GM23338 (cell line): ENCODE data around the gene MSH3. TPM values are rescaled to one million over a fixed set of nuclear protein-coding genes. Genes with fewer than 3 reads are reported as not detected.

ENCODE experiments used
- ATAC-seq: fragments of 200-7000 bp; cut with Tn5 transposase; 3 replicates; pipeline ENCODE4 v1.9.1; 2020
- DNase-seq: peaks from one replicate; pipeline ENCODE4 v3.0.0-alpha.2; 2015; ENCODE audit warnings: low spot score
- H2AFZ ChIP-seq: fragments of 200-600 bp; sonication (generic); 2 replicates; pipeline ENCODE4 v1.8.0; 2016; ENCODE audit warnings: antibody characterized with exemption, mild to moderate bottlenecking, moderate library complexity
- H3F3A ChIP-seq: fragments of 200-600 bp; sonication (generic); replicated peaks from 2 replicates; pipeline ENCODE4 v1.8.0; 2017; ENCODE audit warnings: antibody characterized with exemption, mixed run types, low read depth
- H3K27ac ChIP-seq: fragments of 200-600 bp; sonication (generic); 2 replicates; pipeline ENCODE4 v1.6.1; 2016; ENCODE audit warnings: low read depth
- H3K27me3 ChIP-seq: fragments of 200-600 bp; sonication (generic); 2 replicates; pipeline ENCODE4 v1.8.0; 2016; ENCODE audit warnings: mild to moderate bottlenecking, mixed run types, moderate library complexity; ENCODE audit not compliant: insufficient read depth
- H3K36me3 ChIP-seq: fragments of 200-600 bp; sonication (generic); 2 replicates; pipeline ENCODE4 v1.8.0; 2016; ENCODE audit warnings: mild to moderate bottlenecking; ENCODE audit not compliant: insufficient read depth
- H3K4me1 ChIP-seq: fragments of 200-600 bp; sonication (generic); 2 replicates; pipeline ENCODE4 v1.8.0; 2016; ENCODE audit warnings: mild to moderate bottlenecking, moderate library complexity; ENCODE audit not compliant: insufficient read depth
- H3K4me2 ChIP-seq: fragments of 200-600 bp; sonication (generic); 2 replicates; pipeline ENCODE4 v1.7.1; 2017; ENCODE audit warnings: mixed run types
- H3K4me3 ChIP-seq: fragments of 200-600 bp; sonication (generic); 2 replicates; pipeline ENCODE4 v1.6.1; 2016; ENCODE audit warnings: mixed run types
- H3K79me2 ChIP-seq: fragments of 200-600 bp; sonication (generic); replicated peaks from 2 replicates; pipeline ENCODE4 v1.8.0; 2017; ENCODE audit warnings: mild to moderate bottlenecking; ENCODE audit not compliant: insufficient read depth
- H3K9me2 ChIP-seq: fragments of 200-600 bp; sonication (generic); 2 replicates; pipeline ENCODE4 v1.8.0; 2017; ENCODE audit not compliant: insufficient read depth
- H4K20me1 ChIP-seq: fragments of 200-600 bp; sonication (generic); replicated peaks from 2 replicates; pipeline ENCODE4 v1.8.0; 2017; ENCODE audit warnings: mild to moderate bottlenecking; ENCODE audit not compliant: insufficient read depth
- H3K27ac Mint-ChIP-seq: 2 replicates; pipeline ENCODE4 v1.8.0; 2020; ENCODE audit warnings: inconsistent platforms, mild to moderate bottlenecking, moderate library complexity, mixed read lengths
- H3K27me3 Mint-ChIP-seq: 3 replicates; pipeline ENCODE4 v1.8.0; 2022; ENCODE audit warnings: low read depth, mild to moderate bottlenecking, moderate library complexity, mixed read lengths, inconsistent platforms; ENCODE audit not compliant: insufficient read depth, poor library complexity
- H3K36me3 Mint-ChIP-seq: 3 replicates; pipeline ENCODE4 v1.8.0; 2021; ENCODE audit warnings: low read depth, mild to moderate bottlenecking, inconsistent platforms, moderate library complexity, mixed read lengths
- H3K4me1 Mint-ChIP-seq: 3 replicates; pipeline ENCODE4 v1.8.0; 2020; ENCODE audit warnings: mild to moderate bottlenecking, inconsistent platforms, mixed read lengths
- H3K4me3 Mint-ChIP-seq: 3 replicates; pipeline ENCODE4 v1.8.0; 2021; ENCODE audit warnings: moderate library complexity, mild to moderate bottlenecking, inconsistent platforms, mixed read lengths
- H3K9me3 Mint-ChIP-seq: 3 replicates; pipeline ENCODE4 v1.8.0; 2020; ENCODE audit warnings: moderate library complexity, mild to moderate bottlenecking, inconsistent platforms, mixed read lengths
- CREB1 ChIP-seq: fragments of 250-450 bp; sonication (Bioruptor Pico); IDR thresholded peaks from 2 replicates; pipeline ENCODE4 v1.5.0; 2020; ENCODE audit warnings: low read depth, mild to moderate bottlenecking, moderate library complexity
- EZH2 ChIP-seq: fragments of 200-600 bp; sonication (generic); IDR thresholded peaks from one replicate; pipeline ENCODE4 v1.8.0; 2017; ENCODE audit warnings: antibody characterized with exemption, mild to moderate bottlenecking, low read depth; ENCODE audit not compliant: unreplicated experiment
- EZH2phosphoT487 ChIP-seq: fragments of 200-600 bp; sonication (generic); IDR thresholded peaks from one replicate; pipeline ENCODE4 v1.8.1; 2018; ENCODE audit warnings: antibody characterized with exemption; ENCODE audit not compliant: unreplicated experiment
- JUNB ChIP-seq: IDR thresholded peaks from one replicate; pipeline ENCODE4 v1.6.1; 2016; ENCODE audit warnings: antibody characterized with exemption; ENCODE audit not compliant: unreplicated experiment
- NANOG ChIP-seq: IDR thresholded peaks from 2 replicates; pipeline ENCODE4 v1.6.1; 2016; ENCODE audit warnings: antibody characterized with exemption, borderline replicate concordance
- STAT1 ChIP-seq: IDR thresholded peaks from one replicate; pipeline ENCODE4 v1.6.1; 2016; ENCODE audit warnings: antibody characterized with exemption; ENCODE audit not compliant: unreplicated experiment
- ZNF114 ChIP-seq: fragments of 250-450 bp; sonication (Bioruptor Pico); IDR thresholded peaks from 2 replicates; pipeline ENCODE4 v1.5.0; 2020; ENCODE audit warnings: mild to moderate bottlenecking, moderate library complexity
- ZNF331 ChIP-seq: fragments of 250-450 bp; sonication (Bioruptor Pico); IDR thresholded peaks from 2 replicates; pipeline ENCODE4 v1.5.0; 2020; ENCODE audit warnings: low read depth, mild to moderate bottlenecking, moderate library complexity
- polyA plus RNA-seq: library from polyadenylated mRNA; unstranded; fragments of >200 nt; fragmentation: Nextera tagmentation; extraction: Ambion mirVana; gene quantifications from 2 replicates; pipeline ENCODE4 v1.2.1, GENCODE V29; 2016
- total RNA-seq: library from RNA; depleted of rRNA; stranded (reverse); fragments of >200 nt; shearing (Covaris generic); gene quantifications from 2 replicates; pipeline ENCODE4 v1.2.3, GENCODE V29; 2014
- TF ChIP-seq, protein P1 (sequence below): IDR thresholded peaks from 2 replicates; pipeline ENCODE4 v1.6.1; 2016; ENCODE audit warnings: antibody characterized with exemption
- TF ChIP-seq, protein P2 (sequence below), 2 experiments: fragments of 200-600 bp in 1 of 2; sonication (generic) in 1 of 2; conservative IDR thresholded peaks; 2 replicates each; pipeline versions ENCODE4 v1.5.1 to v1.6.1; 2016 to 2017; ENCODE audit warnings: antibody characterized with exemption in 2 of 2, low read depth in 2 of 2, mild to moderate bottlenecking in 2 of 2, moderate library complexity in 1 of 2

The MSH3 gene
- total and polyA plus RNA-seq, 2 experiments from 2014 or later = 13.3 to 16.6 TPM

DNA sequence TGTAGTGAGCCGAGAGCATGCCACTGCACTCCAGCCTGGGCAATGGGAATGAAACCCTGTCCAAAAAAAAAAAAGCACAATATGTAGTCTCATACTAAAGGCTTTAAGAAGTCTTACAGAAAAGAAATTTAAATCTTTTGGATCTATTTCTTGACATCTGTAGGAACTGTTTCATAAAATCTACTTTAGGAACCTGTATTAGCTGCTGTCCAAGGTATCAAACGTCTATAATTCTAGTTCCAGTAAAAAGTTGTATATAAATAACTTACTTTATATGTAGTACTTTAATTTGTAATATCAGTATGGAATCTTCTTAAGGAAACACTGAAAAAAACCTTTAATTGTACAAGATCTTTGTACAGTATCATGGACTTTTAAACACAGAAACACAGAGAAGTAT, 199.0 kb downstream of the MSH3 start:
- Histone ChIP-seq H3F3A (no peaks in the 10 kb centered on the region), H2AFZ (no peak overlapping the region), H3K27ac (no peak overlapping the region), H3K9me2 (no peaks in the 10 kb centered on the region), H4K20me1 (no peaks in the 10 kb centered on the region), H3K27me3 (no peaks in the 10 kb centered on the region), H3K4me1 (no peaks in the 10 kb centered on the region), H3K4me3 (no peak overlapping the region), H3K36me3 (peaks cover 10% of the 10 kb centered on the region), H3K4me2 (no peak overlapping the region), H3K79me2 (no peaks in the 10 kb centered on the region)
- ATAC-seq (no peak), DNase-seq (no peak)
- Mint-ChIP-seq H3K27ac (no peak overlapping the region), H3K9me3 (peaks cover 35% of the 10 kb centered on the region), H3K4me3 (no peak overlapping the region), H3K4me1 (peaks cover 8% of the 10 kb centered on the region), H3K27me3 (peaks cover 2% of the 10 kb centered on the region), H3K36me3 (peaks cover 72% of the 10 kb centered on the region)
- no peak for TF ChIP-seq ZNF331 (CRISPR knock-in tag)
- no peak for TF ChIP-seq CREB1 (CRISPR knock-in tag)
- no peak for TF ChIP-seq JUNB
- TF ChIP-seq ZNF114 (CRISPR knock-in tag) = no peak
- no peak for TF ChIP-seq EZH2
- no peak for TF ChIP-seq STAT1
- TF ChIP-seq, protein P1, sequence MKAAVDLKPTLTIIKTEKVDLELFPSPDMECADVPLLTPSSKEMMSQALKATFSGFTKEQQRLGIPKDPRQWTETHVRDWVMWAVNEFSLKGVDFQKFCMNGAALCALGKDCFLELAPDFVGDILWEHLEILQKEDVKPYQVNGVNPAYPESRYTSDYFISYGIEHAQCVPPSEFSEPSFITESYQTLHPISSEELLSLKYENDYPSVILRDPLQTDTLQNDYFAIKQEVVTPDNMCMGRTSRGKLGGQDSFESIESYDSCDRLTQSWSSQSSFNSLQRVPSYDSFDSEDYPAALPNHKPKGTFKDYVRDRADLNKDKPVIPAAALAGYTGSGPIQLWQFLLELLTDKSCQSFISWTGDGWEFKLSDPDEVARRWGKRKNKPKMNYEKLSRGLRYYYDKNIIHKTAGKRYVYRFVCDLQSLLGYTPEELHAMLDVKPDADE = no peak
- TF ChIP-seq, protein P2, sequence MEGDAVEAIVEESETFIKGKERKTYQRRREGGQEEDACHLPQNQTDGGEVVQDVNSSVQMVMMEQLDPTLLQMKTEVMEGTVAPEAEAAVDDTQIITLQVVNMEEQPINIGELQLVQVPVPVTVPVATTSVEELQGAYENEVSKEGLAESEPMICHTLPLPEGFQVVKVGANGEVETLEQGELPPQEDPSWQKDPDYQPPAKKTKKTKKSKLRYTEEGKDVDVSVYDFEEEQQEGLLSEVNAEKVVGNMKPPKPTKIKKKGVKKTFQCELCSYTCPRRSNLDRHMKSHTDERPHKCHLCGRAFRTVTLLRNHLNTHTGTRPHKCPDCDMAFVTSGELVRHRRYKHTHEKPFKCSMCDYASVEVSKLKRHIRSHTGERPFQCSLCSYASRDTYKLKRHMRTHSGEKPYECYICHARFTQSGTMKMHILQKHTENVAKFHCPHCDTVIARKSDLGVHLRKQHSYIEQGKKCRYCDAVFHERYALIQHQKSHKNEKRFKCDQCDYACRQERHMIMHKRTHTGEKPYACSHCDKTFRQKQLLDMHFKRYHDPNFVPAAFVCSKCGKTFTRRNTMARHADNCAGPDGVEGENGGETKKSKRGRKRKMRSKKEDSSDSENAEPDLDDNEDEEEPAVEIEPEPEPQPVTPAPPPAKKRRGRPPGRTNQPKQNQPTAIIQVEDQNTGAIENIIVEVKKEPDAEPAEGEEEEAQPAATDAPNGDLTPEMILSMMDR (conservative IDR thresholded peaks at IDR 0.05; ENCODE audit: low read depth in 2 of 2) = no peak

GRCh38 chr5:80854583-80854982, 200.1 kb downstream of the MSH3 start:
- ATAC-seq (no peak), DNase-seq (no peak)
- Mint-ChIP-seq H3K4me3 (no peak overlapping the region), H3K4me1 (peaks cover 8% of the 10 kb centered on the region), H3K27ac (no peak overlapping the region), H3K36me3 (peaks cover 63% of the 10 kb centered on the region), H3K27me3 (peaks cover 2% of the 10 kb centered on the region), H3K9me3 (peaks cover 25% of the 10 kb centered on the region)
- Histone ChIP-seq H3K36me3 (peaks cover 10% of the 10 kb centered on the region; the same call in 1 of the 2 replicates), H3K79me2 (no peaks in the 10 kb centered on the region), H3K27ac (no peak overlapping the region), H3K4me3 (no peak overlapping the region), H2AFZ (no peak overlapping the region), H4K20me1 (no peaks in the 10 kb centered on the region), H3K4me2 (no peak overlapping the region), H3K9me2 (no peaks in the 10 kb centered on the region), H3K27me3 (no peaks in the 10 kb centered on the region), H3K4me1 (no peaks in the 10 kb centered on the region), H3F3A (no peaks in the 10 kb centered on the region)
- TF ChIP-seq ZNF331 (CRISPR knock-in tag) = no peak
- TF ChIP-seq STAT1 = no peak
- TF ChIP-seq, protein P2 (conservative IDR thresholded peaks at IDR 0.05; ENCODE audit: low read depth in 2 of 2) = no peak
- TF ChIP-seq EZH2phosphoT487 = no peak
- no peak for TF ChIP-seq EZH2
- no peak for TF ChIP-seq CREB1 (CRISPR knock-in tag)
- no peak for TF ChIP-seq NANOG
- TF ChIP-seq, protein P1 = no peak
- TF ChIP-seq JUNB = no peak
